ENCODE data around the gene INPP5K.

The INPP5K gene

DNA sequence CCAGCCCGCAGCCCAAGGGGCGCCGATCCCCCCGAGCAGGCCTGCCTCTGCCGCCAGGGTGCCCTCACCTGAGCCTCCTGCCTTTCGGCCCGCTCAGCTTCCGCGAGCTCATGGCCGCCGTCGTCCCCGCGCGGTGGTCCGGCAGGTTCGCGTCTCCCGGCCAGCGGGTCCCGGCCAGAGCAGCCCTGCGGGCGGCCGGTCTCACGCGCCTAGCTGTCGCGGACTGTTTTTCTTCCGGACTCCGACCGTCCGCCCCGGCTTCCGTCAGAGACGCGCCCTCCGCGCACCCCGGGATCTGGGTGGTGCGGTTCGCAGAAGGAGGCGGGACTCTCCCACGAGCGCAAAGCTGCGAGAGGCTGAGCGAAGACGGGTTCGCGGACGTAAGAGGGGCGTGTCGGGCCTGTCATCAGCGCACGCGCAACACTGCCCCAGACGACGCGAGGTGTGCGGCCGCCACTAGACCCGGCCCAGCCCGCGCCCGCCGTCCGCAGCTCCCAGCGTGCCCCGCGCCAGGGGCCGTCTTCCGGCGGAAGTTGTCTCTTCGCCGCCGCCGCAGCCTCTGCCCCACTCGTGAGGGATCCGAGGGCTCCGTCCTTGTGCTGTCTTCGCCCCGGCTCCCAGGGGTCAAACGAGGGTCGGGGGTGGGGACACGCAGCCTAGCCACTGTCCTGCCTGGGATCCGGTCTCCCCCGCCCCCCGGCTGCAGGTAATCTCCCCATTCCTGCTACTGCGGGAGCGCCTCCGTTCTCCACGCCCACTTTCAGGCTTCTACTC lies at the start of gene INPP5K:
INPP5K (minus strand) TSS at position 225 of the 774 bp plus-strand sequence; CDS start at position 112, 113 bp downstream.
- DNase-seq: peak; percentile 97 to 100 (median 98)
- intact Hi-C loops (cut with DNase I): loop anchor here (1.0 to 10.0 kb wide), 4 partner anchors 46 to 252 kb away; partner anchors contain the start of gene PITPNA

- DNase-seq: peak in 1 of 10 donors; percentile 32
- intact Hi-C loops (cut with DNase I): no loop called here
Measured at GRCh38 chr17:1565877-1566276, 49.5 kb upstream of the INPP5K start.

GRCh38 chr17:1563786-1564613 lies 47.6 kb upstream of the INPP5K start:
- intact Hi-C loops (cut with DNase I): loop anchor here (2.0 to 5.0 kb wide), 2 partner anchors 47 to 197 kb away; partner anchors contain the start of gene INPP5K
- DNase-seq: peak in 2 of 10 donors; percentile 69 to 79

DNA sequence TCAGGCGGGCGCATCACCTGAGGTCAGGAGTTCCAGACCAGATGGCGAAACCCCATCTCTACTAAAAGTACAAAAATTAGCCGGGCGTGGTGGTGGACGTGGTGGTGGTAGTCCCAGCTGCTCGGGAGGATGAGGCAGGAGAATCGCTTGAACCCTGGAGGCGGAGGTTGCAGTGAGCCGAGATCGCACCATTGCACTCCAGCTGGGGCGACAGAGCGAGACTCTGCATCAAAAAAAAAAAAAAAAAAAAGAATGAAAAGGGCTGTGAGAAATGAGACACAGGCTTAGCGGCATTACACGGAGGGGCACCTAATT lies 47.0 kb upstream of the INPP5K start:
- DNase-seq: peak in 1 of 10 donors; percentile 32
- intact Hi-C loops (cut with DNase I): loop anchor here (2.0 to 5.0 kb wide), 2 partner anchors 47 to 196 kb away; partner anchors contain the start of gene INPP5K

DNA sequence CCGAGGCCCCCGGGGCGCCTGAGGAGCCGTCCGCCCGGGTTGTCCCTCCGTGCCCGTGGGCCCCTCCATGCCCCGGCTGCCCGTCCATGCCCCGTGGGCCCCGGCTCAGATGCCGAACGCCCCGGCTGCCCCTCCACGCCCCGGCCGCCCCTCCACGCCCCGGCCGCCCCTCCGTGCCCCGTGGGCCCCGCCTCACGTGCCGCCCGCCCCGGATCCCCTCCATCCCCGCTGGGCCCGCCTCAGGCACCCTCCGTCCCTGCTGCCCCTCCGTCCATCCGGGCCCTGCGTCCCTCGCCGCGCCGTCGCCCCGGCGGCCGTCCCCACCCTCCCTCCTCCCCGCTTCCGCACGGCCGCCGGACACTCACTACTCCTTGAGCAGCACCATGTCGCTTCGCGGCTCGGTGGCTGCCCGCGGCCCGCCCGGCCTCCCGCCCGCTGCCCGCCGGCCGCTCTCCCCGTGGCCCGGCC lies 45.8 kb upstream of the INPP5K start:
- DNase-seq: peak in 2 of 10 donors; percentile 69 to 81
- intact Hi-C loops (cut with DNase I): loop anchor here (2.0 to 5.0 kb wide), 2 partner anchors 45 to 195 kb away; partner anchors contain the start of gene INPP5K

DNA sequence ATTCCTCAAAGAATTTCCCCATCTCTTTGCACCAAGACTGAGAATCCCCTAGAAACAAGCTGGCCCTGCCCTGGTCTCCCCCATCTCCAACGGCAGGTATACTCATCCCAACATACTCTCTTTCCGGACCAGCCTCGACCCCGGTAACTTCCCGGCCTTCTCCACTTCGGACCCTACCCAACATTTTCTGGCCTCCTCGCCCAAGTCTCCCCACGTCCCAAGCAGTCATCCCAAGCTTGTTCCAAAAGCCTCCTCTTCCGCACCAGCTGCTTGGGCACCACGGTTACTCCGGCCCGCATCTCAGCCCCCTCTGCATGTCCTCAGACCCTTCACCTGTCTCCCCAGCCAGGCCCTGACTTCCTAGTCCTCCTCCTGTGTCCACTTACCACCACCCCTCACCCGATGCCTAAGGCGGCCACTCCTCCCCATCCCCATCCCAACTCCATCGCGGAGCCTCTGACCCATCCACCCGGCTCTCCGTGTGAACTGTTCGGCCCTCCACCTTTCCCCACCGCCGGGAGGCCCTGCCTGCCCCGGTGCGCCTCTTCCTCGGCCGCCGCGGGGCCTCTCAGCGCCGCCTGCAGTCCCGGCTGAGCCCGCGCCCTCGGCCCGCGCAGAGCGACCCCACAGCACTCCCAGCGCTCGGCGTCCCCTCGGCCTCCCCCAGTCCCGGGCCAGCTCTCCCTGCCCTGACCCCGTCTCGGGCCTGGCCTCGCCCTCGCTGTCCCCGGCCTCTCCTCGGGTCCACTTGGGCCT lies 45.2 kb upstream of the INPP5K start:
- peak in 2 of 10 donors; percentile 72 to 81 for DNase-seq
- intact Hi-C loops (cut with DNase I): loop anchor here (2.0 to 5.0 kb wide), 2 partner anchors 45 to 194 kb away; partner anchors contain the start of gene INPP5K

DNA sequence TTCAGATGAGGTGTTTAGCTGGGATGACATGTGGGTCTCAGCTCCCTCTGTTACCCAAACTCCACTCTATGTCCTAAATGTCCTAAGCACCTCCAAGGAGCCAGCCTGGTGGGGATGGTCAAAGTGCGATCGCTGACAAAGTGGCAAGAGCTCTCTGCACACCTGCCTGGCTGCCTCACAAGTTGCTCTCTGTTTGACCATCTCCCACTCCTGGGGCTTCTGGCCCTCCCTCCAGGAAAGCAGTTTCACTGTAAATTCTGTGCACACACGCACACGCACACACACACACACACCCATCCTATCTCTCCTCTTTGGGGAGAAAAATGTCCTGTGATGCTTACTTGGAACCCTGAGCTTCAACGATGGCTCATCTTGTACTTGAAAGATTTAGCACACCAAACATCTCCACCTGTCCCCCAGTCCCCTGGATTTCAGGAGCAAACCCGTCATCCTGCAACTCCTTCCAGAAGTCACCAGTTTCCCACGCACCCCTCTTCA lies 44.5 kb upstream of the INPP5K start:
- intact Hi-C loops (cut with DNase I): loop anchor here (5.0 kb wide), 1 partner anchor 194 kb away; no protein-coding TSS in a partner anchor

GRCh38 chr17:1560101-1560857 lies 43.9 kb upstream of the INPP5K start:
- DNase-seq: peak in 2 of 10 donors; percentile 43 to 74
- intact Hi-C loops (cut with DNase I): loop anchor here (5.0 kb wide), 1 partner anchor 193 kb away; no protein-coding TSS in a partner anchor

More for the DNA sequence above, 44.5 kb upstream of the INPP5K start:
- DNase-seq: peak in 2 of 10 donors; percentile 37 to 51

- DNase-seq: peak in 2 of 10 donors; percentile 49 to 76
Measured at GRCh38 chr17:1559047-1560043, 42.9 kb upstream of the INPP5K start.

GRCh38 chr17:1558401-1558800 lies 42.0 kb upstream of the INPP5K start:
- no peak for DNase-seq
- intact Hi-C loops (cut with DNase I): no loop called here

More at GRCh38 chr17:1559047-1560043, 42.9 kb upstream of the INPP5K start:
- intact Hi-C loops (cut with DNase I): loop anchor here (5.0 kb wide), 1 partner anchor 192 kb away; no protein-coding TSS in a partner anchor

DNA sequence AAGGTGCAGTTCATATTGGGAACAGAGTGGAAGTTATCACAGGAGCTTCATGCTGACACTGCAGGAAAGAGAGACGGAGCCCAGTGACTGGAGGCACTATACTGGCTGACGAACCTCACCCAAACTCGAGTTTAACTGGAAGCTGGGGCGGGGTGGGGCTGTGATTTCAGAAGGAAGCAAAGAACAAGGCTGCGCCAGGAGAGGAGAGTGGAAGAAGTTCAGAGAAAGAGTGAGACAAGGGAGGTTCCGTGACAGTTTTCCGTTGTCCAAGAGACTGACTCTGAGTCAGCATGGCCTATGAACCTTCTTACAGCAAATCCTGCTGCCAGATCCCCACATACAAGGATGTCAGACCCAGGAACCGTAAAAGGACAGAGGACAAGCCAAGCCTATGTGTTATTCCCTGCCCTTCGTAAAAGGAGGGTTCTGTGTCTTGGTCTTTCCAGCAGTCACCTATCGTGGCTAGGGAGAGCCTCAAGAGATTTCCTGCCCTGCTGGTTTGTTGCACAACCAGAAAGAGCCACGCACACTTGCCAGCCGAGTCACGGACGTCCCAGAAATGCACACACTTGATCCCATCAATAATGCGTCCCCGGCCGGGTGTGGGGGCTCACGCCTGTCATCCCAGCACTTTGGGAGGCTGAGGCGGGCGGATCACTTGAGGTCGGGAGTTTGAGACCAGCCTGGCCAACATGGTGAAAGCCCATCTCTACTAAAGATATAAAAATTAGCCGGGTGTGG lies 41.1 kb upstream of the INPP5K start:
- peak in 2 of 10 donors; percentile 44 to 45 for DNase-seq
- intact Hi-C loops (cut with DNase I): no loop called here

DNA sequence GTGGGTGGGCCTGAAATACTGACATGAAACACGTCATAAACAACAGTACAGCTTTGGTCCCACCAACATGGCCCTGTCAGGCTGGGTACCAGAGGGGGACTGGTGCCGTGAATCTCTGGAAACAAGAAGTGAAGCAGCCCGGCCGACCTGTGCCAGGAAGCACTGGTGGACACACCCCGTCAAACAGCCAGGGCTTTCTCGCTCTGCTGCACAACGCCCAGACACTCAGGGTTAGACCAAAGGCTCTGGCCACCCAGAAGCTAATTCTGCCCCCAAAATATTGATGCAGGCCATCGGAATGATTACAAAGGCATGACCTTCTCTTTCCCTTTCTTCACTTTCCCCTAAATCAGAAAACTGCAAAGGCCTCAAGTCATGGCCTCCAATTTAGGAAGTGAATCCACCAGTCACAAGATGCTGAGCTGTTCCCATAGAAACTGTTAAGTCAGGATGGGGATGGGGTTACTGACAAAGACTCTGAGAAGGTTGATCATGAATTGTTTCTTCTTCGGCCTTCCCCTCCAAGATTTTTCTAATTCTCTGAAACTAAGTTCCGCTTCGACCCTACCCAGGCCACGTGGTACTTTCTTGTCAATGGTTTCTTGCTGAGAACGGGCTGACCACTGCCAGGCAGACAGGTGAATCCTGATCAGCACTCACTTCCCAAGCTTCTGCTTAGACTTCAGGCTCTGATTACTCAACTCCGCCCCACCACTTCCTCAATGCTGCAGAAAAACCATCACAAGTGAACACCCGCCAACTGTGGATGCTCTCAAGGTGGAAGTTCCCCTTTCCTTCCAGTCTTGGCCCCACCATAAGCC lies 39.4 kb upstream of the INPP5K start:
- intact Hi-C loops (cut with DNase I): no loop called here
- peak in 3 of 10 donors; percentile 42 to 71 (median 47) for DNase-seq

DNA sequence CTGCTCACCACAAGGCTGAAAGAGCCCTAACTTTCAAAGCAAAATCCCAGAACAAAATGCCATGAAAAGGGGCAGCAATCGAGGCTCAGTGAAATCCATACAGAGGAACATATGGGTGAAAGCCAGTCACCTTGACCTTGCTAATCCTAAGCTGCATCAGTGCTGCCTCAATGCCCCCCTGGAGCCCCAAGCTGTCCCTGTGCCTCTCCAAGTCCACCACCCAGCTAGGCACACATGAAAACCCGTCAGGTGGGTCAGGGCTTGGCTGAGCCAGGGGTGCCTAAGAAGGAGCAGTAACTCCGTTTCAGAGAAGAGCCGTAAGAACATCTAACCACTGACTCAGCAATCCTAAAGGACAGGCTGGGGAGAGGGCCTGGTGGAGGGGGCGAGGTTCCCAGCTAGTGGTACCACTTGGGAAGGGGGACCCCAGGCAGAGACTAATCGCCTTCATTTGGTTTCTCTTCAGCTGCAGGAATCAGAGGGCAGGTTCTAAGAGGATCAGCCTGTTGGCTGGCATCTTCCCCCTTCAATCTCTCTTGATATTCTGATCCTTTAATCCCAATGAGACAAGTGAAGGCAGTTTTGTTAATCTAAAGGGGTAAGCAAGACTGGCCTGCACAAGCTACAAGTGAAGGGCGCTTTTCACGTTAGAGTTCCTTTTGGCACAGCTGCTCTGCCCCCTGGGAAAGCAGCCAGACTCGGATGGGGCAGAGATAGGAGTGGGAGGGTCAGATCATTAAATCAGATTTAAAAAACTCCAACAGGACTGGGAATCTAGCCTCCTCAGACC lies 38.5 kb upstream of the INPP5K start:
- intact Hi-C loops (cut with DNase I): no loop called here

DNA sequence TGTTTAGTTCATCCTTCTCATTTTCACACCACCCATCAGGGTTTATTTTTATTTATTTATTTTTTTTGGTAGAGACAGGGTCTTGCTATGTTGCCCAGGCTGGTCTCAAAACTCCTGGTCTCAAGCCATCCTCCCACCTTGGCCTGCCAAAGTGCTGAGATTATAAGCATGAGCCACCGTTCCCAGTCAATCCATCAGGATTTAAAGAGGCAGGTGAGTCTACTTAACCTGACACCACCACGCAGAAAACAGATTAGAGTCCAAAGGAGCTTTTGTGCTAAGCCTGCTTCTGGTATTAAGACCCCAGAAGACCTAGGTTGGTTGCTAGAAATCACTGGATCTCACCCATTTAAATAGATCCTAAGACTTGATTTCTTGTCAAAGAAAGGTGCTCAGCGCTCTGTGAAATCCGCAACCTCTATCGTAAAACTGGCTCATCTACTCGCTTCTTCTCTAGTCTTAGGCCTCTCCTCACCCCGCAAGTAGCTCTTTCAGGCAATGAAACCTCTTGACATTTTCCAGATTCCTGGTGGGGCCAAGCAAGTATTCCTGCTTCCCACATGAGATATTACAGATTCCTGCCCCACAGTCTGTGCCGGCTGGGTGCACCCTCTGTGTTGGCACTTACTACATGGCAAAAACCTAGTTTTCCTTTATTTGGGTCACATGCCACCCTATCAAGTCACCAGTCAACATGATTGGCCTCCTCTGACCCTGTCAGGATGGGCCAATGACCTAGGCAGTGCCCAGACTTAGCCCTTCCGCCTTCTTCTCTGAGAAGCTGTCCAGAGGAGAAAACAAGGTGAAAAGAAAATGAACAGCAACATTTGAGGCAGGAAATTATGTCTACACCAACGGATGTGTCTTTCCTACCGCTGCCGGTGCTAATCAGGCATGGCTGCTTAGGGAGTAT lies 37.2 kb upstream of the INPP5K start:
- peak in 2 of 10 donors; percentile 29 to 46 for DNase-seq
- intact Hi-C loops (cut with DNase I): no loop called here

More for the DNA sequence above, 38.5 kb upstream of the INPP5K start:
- DNase-seq: peak in 3 of 10 donors; percentile 19 to 42 (median 31)

Data from posterior cingulate gyrus (tissue), 11 donors.